Measurements from ENCODE around the gene SEPTIN14. TPM values are rescaled to one million over a fixed set of nuclear protein-coding genes. Genes with fewer than 3 reads are reported as not detected.
"Not testable (repeated sequence)": the region's sequence is repeated elsewhere in the genome, so short reads cannot be mapped to it uniquely, and the experiment has no call there.

The SEPTIN14 gene
- total RNA-seq, 1 experiment from 2014 or later: not detected

DNA sequence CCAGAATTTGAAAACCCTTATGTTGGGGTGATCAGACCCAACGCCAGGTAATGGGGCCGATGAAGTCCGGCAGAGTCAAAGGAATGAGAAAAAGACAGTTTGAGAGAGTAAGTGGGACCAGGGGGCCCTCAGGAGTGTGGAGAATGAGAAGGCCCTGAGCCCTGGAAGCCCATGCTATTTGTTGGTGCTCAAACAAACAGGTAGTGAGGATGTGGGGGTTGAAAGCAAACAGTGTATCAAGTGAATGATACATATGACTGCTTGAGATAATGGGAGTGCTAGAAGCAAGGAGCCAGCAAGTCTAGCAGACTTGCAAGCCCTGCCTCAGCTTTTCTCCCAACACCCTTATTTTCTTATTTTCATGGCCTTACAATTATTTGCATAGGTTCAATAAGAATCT, 11.2 kb upstream of the SEPTIN14 start:
- CTCF ChIA-PET: no interaction called here
- BruUV-seq (replicated peaks): no TSS peak
- no peak overlapping the region for H3K27ac ChIP-seq (ENCODE audit: low read depth, low read length, poor library complexity, severe bottlenecking)
- POLR2A ChIA-PET (ENCODE audit: low non-redundant PET): no interaction called here
- H3K9me3 ChIP-seq (ENCODE audit: low read depth, low read length, poor library complexity, severe bottlenecking): no peaks in the 10 kb centered on the region
- H3K27me3 ChIP-seq (replicated peaks; ENCODE audit: insufficient read depth, low read depth, low read length, poor library complexity): no peaks in the 10 kb centered on the region
- TF ChIP-seq EZH2 (IDR thresholded peaks at IDR 0.05; ENCODE audit: borderline replicate concordance, low read depth, low read length, poor library complexity, severe bottlenecking): no peak
- TF ChIP-seq, protein P1, sequence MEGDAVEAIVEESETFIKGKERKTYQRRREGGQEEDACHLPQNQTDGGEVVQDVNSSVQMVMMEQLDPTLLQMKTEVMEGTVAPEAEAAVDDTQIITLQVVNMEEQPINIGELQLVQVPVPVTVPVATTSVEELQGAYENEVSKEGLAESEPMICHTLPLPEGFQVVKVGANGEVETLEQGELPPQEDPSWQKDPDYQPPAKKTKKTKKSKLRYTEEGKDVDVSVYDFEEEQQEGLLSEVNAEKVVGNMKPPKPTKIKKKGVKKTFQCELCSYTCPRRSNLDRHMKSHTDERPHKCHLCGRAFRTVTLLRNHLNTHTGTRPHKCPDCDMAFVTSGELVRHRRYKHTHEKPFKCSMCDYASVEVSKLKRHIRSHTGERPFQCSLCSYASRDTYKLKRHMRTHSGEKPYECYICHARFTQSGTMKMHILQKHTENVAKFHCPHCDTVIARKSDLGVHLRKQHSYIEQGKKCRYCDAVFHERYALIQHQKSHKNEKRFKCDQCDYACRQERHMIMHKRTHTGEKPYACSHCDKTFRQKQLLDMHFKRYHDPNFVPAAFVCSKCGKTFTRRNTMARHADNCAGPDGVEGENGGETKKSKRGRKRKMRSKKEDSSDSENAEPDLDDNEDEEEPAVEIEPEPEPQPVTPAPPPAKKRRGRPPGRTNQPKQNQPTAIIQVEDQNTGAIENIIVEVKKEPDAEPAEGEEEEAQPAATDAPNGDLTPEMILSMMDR (conservative IDR thresholded peaks at IDR 0.05; ENCODE audit: low read depth, low read length): no peak
- H3K4me3 ChIP-seq (ENCODE audit: low read depth, low read length, poor library complexity, severe bottlenecking): no peak overlapping the region
- no peak for DNase-seq (ENCODE audit: low spot score)
- no peaks in the 10 kb centered on the region for H3K36me3 ChIP-seq (ENCODE audit: insufficient read depth, low read length, poor library complexity, severe bottlenecking)
- H3K4me1 ChIP-seq (ENCODE audit: insufficient read depth, low read length, poor library complexity, severe bottlenecking): no peaks in the 10 kb centered on the region
- intact Hi-C loops (cut with micrococcal nuclease; ENCODE audit: unreplicated experiment): no loop called here

DNA sequence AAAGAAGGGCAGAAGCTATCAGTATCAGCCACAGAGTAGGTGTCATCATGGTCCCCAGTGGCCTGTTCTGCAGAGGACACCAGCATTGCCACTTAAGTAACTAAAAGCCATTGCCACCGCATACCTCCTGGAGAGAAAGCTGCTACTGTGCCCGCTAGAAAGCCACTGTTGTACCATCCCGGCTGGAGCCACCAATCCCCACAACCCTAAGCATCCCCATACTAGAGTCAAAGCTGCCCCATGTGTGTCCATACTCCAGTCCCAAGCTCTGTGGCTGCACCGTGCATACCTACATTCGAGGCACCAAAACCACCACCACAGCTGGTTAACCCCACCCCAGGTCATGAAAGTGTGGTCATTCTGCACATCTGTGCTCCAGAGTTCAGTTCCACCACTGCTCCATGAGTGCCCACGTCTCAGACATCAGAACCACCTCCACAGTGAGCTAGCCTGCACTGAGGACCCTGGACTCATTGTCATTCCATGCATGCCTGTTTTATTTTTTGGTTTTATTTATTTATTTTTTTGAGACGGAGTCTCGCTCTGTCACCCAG, 9.5 kb upstream of the SEPTIN14 start:
- Histone ChIP-seq H3K4me3 (ENCODE audit: low read depth, low read length, poor library complexity, severe bottlenecking) (no peak overlapping the region), H3K9me3 (ENCODE audit: low read depth, low read length, poor library complexity, severe bottlenecking) (no peaks in the 10 kb centered on the region), H3K36me3 (ENCODE audit: insufficient read depth, low read length, poor library complexity, severe bottlenecking) (no peaks in the 10 kb centered on the region), H3K4me1 (ENCODE audit: insufficient read depth, low read length, poor library complexity, severe bottlenecking) (no peaks in the 10 kb centered on the region), H3K27me3 (replicated peaks; ENCODE audit: insufficient read depth, low read depth, low read length, poor library complexity) (no peaks in the 10 kb centered on the region), H3K27ac (ENCODE audit: low read depth, low read length, poor library complexity, severe bottlenecking) (no peak overlapping the region)
- no TSS peak for BruUV-seq (replicated peaks)
- intact Hi-C loops (cut with micrococcal nuclease; ENCODE audit: unreplicated experiment): no loop called here
- DNase-seq (ENCODE audit: low spot score): no peak
- POLR2A ChIA-PET (ENCODE audit: low non-redundant PET): no interaction called here
- CTCF ChIA-PET: no interaction called here
- TF ChIP-seq EZH2 (IDR thresholded peaks at IDR 0.05; ENCODE audit: borderline replicate concordance, low read depth, low read length, poor library complexity, severe bottlenecking): no peak
- TF ChIP-seq, protein P1 (conservative IDR thresholded peaks at IDR 0.05; ENCODE audit: low read depth, low read length): no peak

DNA sequence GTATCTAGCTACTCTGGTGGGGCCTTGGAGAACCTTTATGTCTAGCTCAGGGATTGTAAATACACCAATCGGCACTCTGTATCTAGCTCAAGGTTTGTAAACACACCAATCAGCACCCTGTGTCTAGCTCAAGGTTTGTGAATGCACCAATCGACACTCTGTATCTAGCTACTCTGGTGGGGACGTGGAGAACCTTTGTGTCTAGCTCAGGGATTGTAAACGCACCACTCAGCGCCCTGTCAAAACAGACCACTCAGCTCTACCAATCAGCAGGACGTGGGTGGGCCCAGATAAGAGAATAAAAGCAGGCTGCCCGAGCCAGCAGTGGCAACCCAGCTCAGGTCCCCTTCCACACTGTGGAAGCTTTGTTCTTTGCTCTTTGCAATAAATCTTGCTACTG, 6.4 kb upstream of the SEPTIN14 start:
- POLR2A ChIA-PET (ENCODE audit: low non-redundant PET); H3K27me3 ChIP-seq (replicated peaks; ENCODE audit: insufficient read depth, low read depth, low read length, poor library complexity); H3K27ac ChIP-seq (ENCODE audit: low read depth, low read length, poor library complexity, severe bottlenecking); H3K36me3 ChIP-seq (ENCODE audit: insufficient read depth, low read length, poor library complexity, severe bottlenecking); BruUV-seq (replicated peaks); H3K9me3 ChIP-seq (ENCODE audit: low read depth, low read length, poor library complexity, severe bottlenecking); H3K4me3 ChIP-seq (ENCODE audit: low read depth, low read length, poor library complexity, severe bottlenecking); intact Hi-C loops (cut with micrococcal nuclease; ENCODE audit: unreplicated experiment); DNase-seq (ENCODE audit: low spot score); CTCF ChIA-PET; H3K4me1 ChIP-seq (ENCODE audit: insufficient read depth, low read length, poor library complexity, severe bottlenecking): not testable (repeated sequence)

DNA sequence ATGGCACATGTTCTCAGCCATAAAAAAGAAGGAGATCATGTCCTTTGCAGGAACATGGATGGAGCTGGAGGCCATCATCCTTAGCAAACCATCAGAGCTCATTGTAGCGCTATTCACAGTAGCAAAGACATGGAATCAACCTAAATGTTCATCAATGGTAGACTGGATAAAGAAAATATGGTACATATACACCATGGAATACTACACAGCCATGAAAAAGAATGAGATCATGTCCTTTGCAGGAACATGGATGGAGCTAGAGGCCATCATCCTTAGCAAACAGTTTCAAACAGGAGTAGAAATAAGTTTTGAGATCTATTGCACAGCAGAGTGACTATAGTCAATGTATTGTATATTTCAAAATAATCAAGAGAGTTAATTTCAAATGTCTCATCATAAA, 17.4 kb downstream of the SEPTIN14 start:
- BruUV-seq (replicated peaks); DNase-seq (ENCODE audit: low spot score); CTCF ChIA-PET; intact Hi-C loops (cut with micrococcal nuclease; ENCODE audit: unreplicated experiment); H3K27me3 ChIP-seq (replicated peaks; ENCODE audit: insufficient read depth, low read depth, low read length, poor library complexity); H3K4me1 ChIP-seq (ENCODE audit: insufficient read depth, low read length, poor library complexity, severe bottlenecking); H3K36me3 ChIP-seq (ENCODE audit: insufficient read depth, low read length, poor library complexity, severe bottlenecking); H3K27ac ChIP-seq (ENCODE audit: low read depth, low read length, poor library complexity, severe bottlenecking); H3K4me3 ChIP-seq (ENCODE audit: low read depth, low read length, poor library complexity, severe bottlenecking); H3K9me3 ChIP-seq (ENCODE audit: low read depth, low read length, poor library complexity, severe bottlenecking): not testable (repeated sequence)
- POLR2A ChIA-PET (ENCODE audit: low non-redundant PET): interaction anchor here (0.6 kb wide), 1 partner anchor 9 kb away, joined by 10 read pairs; no protein-coding TSS in a partner anchor
